Left lung (tissue), 10 donors: ENCODE measurements around the gene GMEB2. TPM values are rescaled to one million over a fixed set of nuclear protein-coding genes. Genes with fewer than 3 reads are reported as not detected.
A peak's percentile ranks its signal among the peaks of the same experiment; 100 is the strongest.

Experiments
- ATAC-seq: fragments of 200-7000 bp; cut with Tn5 transposase; one replicate; pipeline ENCODE4 v1.9.1; 2020; ENCODE audit warnings: moderate library complexity
- DNase-seq, 4 donors: peaks; one replicate each; pipeline ENCODE4 v3.0.0-alpha.2; 2013 to 2020
- H3K27ac ChIP-seq, 2 donors: fragments of 200-600 bp; sonication (generic) in 1 of 2; one replicate each; pipeline versions ENCODE4 v1.5.0 to v1.8.0; 2020 to 2021
- H3K27me3 ChIP-seq, 2 donors: fragments of 200-600 bp; sonication (generic) in 1 of 2; one replicate each; pipeline versions ENCODE4 v1.5.0 to v1.8.0; 2020 to 2021
- H3K36me3 ChIP-seq, 2 donors: fragments of 200-600 bp; sonication (generic) in 1 of 2; one replicate each; pipeline versions ENCODE4 v1.5.0 to v1.8.0; 2020 to 2021
- H3K4me1 ChIP-seq, 2 donors: fragments of 200-600 bp; one replicate each; pipeline ENCODE4 v1.8.0; 2021
- H3K4me3 ChIP-seq, 2 donors: fragments of 200-600 bp; sonication (generic) in 1 of 2; one replicate each; pipeline versions ENCODE4 v1.5.0 to v1.8.0; 2020 to 2021; ENCODE audit warnings: mild to moderate bottlenecking in 1 of 2
- H3K9me3 ChIP-seq, 2 donors: fragments of 200-600 bp; sonication (generic) in 1 of 2; one replicate each; pipeline versions ENCODE4 v1.5.0 to v1.8.0; 2020 to 2021
- intact Hi-C, 2 donors: fragments of 100-400 bp; cut with DNase I; formaldehyde crosslinking; loops; one replicate each; pipeline versions ENCODE4 v1.11.2 to v1.14.2; 2022
- polyA plus RNA-seq, 6 donors: library from polyadenylated mRNA; unstranded; fragments of 120-200 nt; gene quantifications; one replicate each; pipeline ENCODE4 v1.2.1, GENCODE V29; 2013; ENCODE audit not compliant: insufficient read length in 6 of 6
- total RNA-seq, 2 donors: library from RNA; stranded (reverse); fragmentation: NEBNext Ultra II Directional; extraction: Animal tissue kit (Norgen Biotek cat#: 25700); gene quantifications; one replicate each; pipeline ENCODE4 v1.2.1, GENCODE V29; 2021
- TF ChIP-seq, protein P1 (sequence below), 2 donors: fragments of 200-600 bp; sonication (generic) in 1 of 2; IDR thresholded peaks; one replicate each; pipeline versions ENCODE4 v1.5.0 to v1.8.0; 2021; ENCODE audit warnings: antibody characterized with exemption in 2 of 2
- donor health status: DM: no; HTN: yes; CAD: no.
- donor health status: DM: no; HTN: no; CAD: no.

GMEB2 gene
- total and polyA plus RNA-seq, 8 donors = 8.1 to 12.4 (median 10.2) TPM

DNA sequence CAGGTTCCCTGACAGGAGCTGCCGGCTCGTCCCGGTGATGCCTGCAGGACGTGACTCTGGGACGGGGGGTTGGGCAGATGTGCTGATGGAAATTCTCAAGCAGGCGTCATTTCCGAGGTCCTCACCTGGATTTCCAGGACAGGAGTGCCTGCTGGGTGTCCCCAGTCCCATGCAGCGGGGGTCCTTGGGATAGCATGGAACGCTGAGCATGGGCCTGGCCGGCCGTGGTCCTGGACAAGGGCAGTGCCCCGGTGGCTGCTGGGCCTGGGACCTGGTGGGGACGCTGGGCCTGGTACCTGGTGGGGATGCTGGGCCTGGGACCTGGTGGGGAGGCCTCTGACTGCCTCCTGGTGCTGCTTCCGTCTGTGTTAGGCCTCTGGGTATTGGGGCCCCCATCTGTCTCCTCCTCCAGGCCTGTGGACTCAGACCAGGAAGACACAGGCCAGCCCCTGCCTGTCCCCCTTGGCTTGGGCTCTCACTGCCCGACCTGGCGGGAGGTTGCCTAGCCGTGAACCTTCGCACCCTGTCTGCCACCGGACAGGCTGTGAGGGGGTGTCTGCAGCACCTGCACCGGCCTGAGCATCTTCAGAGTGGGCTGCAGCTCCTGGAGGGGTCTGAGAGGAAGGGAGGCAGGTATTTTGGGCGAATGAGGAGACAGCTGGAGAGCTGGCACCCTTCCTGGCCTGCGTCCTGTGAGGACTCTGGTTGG is 37.4 kb upstream of the GMEB2 start:
- peaks cover 3 to 11% of the 10 kb centered on the region in 2 donors for H3K4me1 ChIP-seq
- peaks cover 0 to 84% of the 10 kb centered on the region in 2 donors for H3K36me3 ChIP-seq
- no peak for ATAC-seq
- no peaks in the 10 kb centered on the region for H3K9me3 ChIP-seq
- TF ChIP-seq, protein P1, sequence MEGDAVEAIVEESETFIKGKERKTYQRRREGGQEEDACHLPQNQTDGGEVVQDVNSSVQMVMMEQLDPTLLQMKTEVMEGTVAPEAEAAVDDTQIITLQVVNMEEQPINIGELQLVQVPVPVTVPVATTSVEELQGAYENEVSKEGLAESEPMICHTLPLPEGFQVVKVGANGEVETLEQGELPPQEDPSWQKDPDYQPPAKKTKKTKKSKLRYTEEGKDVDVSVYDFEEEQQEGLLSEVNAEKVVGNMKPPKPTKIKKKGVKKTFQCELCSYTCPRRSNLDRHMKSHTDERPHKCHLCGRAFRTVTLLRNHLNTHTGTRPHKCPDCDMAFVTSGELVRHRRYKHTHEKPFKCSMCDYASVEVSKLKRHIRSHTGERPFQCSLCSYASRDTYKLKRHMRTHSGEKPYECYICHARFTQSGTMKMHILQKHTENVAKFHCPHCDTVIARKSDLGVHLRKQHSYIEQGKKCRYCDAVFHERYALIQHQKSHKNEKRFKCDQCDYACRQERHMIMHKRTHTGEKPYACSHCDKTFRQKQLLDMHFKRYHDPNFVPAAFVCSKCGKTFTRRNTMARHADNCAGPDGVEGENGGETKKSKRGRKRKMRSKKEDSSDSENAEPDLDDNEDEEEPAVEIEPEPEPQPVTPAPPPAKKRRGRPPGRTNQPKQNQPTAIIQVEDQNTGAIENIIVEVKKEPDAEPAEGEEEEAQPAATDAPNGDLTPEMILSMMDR (IDR thresholded peaks at IDR 0.05) = no peak
- no peaks in the 10 kb centered on the region for H3K27me3 ChIP-seq
- no peak overlapping the region for H3K4me3 ChIP-seq
- peak in 1 of 4 donors; percentile 71 for DNase-seq
- intact Hi-C loops = no loop called here
- H3K27ac ChIP-seq = no peak overlapping the region

DNA sequence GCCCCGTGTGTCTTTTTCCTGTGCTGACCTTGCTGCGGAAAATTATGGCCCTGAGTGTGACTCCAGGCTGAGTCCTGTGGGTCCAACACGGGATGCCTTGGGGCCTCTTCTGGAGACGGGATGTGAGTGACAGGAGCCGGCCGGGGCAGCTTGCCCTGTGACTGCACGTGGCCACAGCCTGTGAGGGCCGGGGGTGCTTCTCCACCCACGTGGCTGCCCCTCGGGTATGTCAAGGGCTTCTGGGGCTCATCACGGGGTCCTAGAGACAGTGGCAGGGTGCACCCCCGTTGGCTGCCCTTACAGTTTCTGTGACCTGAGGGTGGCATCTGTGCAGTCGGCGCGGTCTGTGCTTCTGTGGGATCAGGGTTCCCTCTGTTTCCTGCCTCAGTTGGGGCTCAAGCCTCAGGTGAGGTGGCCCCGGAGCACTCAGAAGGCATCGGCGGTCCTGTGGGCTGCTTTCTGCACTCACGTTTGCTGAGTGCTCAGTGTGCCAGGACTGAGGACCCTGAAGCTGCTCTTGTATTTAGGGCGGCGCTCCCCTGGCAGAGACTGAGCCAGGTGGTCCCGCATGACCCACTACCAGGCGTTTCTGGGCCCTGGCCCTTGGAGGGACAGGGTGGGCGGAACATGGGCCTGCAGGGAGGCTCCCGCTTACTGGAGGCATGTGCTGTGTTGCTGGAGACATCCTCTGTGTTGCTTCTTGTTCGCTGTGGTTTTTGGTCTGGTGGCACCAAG is 36.6 kb upstream of the GMEB2 start:
- Histone ChIP-seq H3K27ac (no peak overlapping the region), H3K4me1 (peaks cover 7 to 15% of the 10 kb centered on the region in 2 donors), H3K9me3 (no peaks in the 10 kb centered on the region), H3K36me3 (peaks cover 0 to 76% of the 10 kb centered on the region in 2 donors), H3K27me3 (no peaks in the 10 kb centered on the region), H3K4me3 (no peak overlapping the region)
- intact Hi-C loops = no loop called here
- DNase-seq = peak in 1 of 4 donors; percentile 55
- ATAC-seq = no peak
- TF ChIP-seq, protein P1 (IDR thresholded peaks at IDR 0.05) = no peak

DNA sequence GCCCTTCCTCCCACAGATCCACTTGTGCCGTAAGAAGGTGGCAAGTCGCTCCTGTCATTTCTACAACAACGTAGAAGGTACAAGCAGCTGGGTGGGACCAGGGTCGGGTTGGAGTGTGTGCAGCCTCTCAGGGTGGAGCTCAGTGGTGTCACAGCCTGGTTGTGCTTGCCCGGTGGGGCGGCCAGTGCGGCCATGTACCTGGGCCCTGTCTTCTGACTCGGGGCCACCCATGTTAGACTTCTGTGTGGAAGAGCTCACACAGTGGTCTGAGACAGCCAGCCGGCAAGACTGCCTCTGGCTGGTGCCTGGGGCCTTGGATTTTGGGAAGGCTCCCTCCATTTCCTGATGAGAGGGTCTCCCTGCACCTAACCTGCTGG is 35.9 kb upstream of the GMEB2 start:
- intact Hi-C loops = no loop called here
- Histone ChIP-seq H3K4me1 (peaks cover 9 to 18% of the 10 kb centered on the region in 2 donors), H3K4me3 (no peak overlapping the region), H3K36me3 (peaks cover 0 to 69% of the 10 kb centered on the region in 2 donors), H3K9me3 (no peaks in the 10 kb centered on the region), H3K27me3 (no peaks in the 10 kb centered on the region), H3K27ac (no peak overlapping the region)
- DNase-seq (peak in 1 of 4 donors; percentile 64), ATAC-seq (no peak)
- TF ChIP-seq, protein P1 (IDR thresholded peaks at IDR 0.05) = no peak

DNA sequence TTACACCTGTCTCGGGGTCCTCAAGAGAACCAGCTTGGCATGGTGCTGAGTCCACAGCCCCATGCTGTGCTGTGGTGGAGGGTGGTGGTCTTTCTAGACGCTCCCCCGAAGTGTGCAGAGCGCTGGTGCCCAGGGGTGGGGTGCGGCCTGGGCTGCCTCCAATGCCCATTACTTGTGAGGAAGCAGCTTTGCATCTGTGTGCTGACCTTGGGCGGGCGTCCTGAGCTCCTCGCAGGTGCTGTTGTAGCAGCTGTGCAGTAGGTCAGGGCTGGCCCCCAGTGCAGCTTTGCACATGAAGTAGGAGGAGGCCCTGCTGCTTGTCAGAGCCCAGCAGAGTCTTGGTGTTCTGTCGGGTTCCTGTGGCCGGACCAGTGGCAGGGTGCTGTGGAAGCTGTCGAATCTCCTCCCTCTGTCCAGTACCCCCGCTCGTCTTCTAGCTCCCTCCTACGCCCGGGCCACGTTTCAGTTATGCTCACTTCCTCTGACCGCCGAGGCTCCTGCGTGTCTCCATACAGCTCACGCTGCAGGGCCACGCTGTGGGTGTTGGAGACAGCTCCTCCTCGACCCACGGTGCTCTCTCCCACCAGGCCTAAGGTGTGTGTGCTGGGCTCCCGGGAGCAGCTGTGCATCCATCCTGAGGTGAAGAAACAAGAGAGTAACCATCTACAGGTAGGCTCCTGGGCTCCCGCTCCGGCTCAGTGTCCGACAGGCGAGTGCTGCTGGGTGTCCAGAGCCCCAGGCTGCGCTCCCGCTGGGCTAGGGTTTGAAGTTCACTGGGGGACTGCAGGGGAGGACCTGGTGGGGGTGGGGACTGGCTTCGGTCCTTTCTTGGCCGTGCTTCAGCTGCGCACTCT is 35.3 kb upstream of the GMEB2 start:
- intact Hi-C loops = no loop called here
- H3K27me3 ChIP-seq = no peaks in the 10 kb centered on the region
- H3K4me3 ChIP-seq = no peak overlapping the region
- H3K4me1 ChIP-seq = peaks cover 13 to 24% of the 10 kb centered on the region in 2 donors
- H3K27ac ChIP-seq = no peak overlapping the region
- TF ChIP-seq, protein P1 (IDR thresholded peaks at IDR 0.05) = no peak
- peaks cover 0 to 63% of the 10 kb centered on the region in 2 donors for H3K36me3 ChIP-seq
- DNase-seq = peak in 1 of 4 donors; percentile 73
- ATAC-seq = no peak
- H3K9me3 ChIP-seq = no peaks in the 10 kb centered on the region
